HS-27A (cell line): ENCODE data around the gene LEFTY1.

Experiments
- DNase-seq: peaks from one replicate; pipeline ENCODE4 v3.0.0-alpha.2; 2012; ENCODE audit warnings: low read depth, missing footprints

Gene LEFTY1

GRCh38 chr1:225915538-225915991, 26.6 kb upstream of the LEFTY1 start:
- DNase-seq = no peak

- DNase-seq = no peak
These were observed 26.0 kb upstream of the LEFTY1 start for GRCh38 chr1:225914947-225915346.

- no peak for DNase-seq
These were observed 25.4 kb upstream of the LEFTY1 start for GRCh38 chr1:225914391-225914790.

DNA sequence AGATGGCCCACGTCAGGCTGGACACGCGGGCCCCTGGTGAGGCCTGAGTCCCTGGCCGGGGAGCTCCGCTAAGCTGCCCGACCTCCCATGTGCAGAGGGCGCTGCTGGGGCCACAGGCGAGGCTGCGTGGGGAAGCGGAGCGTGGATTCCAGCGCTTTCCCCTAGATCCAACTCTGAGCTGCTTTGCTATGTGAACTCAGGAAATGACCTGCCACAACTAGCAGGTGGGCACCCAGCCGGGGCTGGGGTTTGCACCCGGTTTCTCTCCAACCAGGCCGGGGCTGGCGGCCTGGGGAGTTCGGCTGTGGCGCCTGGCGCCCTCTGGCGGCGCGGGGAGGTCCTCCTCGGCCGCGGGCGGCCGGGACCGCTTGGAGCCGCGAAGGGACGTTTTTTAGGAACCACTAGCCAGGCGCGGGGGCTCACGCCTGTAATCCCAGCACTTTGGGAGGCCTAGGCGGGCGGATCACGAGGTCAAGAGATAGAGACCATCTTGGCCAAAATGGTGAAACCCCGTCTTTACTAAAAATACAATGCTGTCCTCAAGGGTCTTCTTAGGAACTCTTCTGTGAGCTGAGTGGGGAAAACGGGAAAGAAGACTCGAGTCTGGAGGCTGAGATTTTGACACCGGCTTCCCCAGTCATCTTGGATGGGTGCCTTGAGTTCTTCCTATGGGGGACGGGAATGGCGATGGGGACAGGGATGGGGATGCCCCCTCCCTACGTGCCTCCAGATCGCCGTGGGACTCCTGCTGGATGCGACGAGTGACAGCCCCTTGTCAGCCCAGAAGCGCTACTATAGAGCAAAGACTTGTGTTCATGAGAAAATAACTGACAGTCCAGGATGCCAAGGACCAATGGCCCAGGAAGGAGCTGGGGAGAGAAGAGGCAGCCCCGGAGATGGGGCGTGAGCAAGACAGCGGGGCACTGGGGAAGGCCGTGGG, 22.5 kb upstream of the LEFTY1 start:
- DNase-seq = no peak

- DNase-seq = no peak
These were observed 20.5 kb upstream of the LEFTY1 start for GRCh38 chr1:225909477-225909876.

DNA sequence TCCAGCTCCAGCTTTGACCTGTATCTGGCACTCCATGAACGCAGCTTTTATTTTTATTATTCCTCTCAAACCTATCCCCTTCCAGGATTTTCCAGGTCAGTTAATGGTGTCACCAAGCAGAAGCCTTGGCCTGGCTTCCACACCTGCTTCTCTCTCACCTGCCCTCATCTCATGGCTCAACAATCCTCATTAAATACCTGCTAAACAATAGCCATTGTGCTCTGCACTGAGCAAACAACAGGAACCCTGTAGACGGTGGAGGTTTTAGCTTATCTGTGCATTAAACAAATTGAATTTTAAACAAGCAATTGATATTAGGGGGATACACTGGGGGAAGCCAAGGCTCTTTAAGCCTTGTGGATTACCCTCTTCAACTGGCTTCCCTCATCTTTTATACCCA, 19.8 kb upstream of the LEFTY1 start:
- DNase-seq = no peak

DNA sequence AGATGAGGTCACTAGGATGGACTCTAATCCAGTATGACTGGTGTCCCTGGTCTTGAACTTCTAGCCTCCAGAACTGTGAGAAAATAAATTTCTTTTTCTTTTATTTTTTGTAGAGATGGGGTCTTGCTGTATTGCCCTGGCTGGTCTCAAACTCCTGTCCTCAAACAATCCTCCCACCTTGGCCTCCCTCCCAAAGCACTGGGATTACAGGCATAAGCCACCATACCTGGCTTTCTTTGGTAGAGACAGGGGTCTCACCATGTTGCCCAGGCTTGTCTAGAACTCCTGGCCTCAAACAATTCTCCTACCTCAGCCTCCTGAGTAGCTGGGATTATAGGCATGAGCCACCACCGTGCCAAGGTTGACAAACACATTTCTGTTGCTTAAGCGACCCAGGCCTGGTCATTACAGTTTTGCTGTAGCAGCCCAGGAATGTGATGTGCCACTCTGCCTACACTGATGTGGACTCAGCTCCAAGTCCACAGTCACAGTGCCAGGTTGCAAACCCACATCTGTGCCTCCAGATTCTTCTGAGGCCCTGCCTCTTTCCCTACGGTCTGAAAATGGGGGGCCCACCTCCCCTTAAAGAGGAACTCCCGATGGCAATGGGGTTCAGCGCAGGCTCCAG, 19.2 kb upstream of the LEFTY1 start:
- DNase-seq = no peak

DNA sequence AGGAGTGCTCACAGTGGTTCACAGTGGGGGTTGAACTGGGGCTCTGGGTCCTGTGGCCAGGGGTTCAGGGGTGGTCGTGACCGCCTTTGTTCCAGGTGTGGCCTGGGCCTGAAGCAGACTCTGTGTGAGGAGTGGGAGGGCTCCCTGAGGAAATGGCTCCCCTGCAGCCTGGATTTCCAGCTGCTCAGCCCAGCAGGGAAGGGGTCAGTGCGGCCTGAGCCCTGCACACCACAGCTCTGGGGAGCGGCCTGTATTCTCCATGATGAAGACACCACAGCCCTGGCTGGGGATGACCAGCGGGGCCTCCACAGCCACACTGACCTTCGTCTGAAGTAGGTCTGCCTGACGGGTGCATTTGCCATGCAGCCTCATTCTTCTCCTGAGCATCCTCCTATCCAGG, 18.4 kb upstream of the LEFTY1 start:
- DNase-seq = no peak

DNA sequence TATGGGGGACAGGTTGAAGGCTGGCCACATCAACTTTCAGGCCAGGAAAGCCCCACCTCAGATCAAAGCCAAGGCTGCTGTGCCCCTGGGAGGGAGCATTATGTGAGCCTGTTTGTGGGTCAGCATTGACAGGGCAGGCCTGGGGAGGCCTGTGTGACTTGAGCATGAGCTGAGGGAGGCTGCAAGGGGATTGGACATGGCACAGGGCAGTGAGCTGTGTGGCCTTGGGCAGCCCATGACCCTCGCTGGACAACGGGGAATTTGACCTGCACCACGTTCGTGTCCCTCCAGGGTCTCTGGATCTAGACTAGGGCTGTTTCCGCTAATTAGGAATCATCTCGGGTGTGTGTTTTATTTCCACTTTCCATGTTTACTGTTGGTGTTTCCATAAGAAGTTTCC, 17.5 kb upstream of the LEFTY1 start:
- no peak for DNase-seq

- DNase-seq = no peak
These were observed 14.7 kb upstream of the LEFTY1 start for GRCh38 chr1:225903623-225904022.

DNA sequence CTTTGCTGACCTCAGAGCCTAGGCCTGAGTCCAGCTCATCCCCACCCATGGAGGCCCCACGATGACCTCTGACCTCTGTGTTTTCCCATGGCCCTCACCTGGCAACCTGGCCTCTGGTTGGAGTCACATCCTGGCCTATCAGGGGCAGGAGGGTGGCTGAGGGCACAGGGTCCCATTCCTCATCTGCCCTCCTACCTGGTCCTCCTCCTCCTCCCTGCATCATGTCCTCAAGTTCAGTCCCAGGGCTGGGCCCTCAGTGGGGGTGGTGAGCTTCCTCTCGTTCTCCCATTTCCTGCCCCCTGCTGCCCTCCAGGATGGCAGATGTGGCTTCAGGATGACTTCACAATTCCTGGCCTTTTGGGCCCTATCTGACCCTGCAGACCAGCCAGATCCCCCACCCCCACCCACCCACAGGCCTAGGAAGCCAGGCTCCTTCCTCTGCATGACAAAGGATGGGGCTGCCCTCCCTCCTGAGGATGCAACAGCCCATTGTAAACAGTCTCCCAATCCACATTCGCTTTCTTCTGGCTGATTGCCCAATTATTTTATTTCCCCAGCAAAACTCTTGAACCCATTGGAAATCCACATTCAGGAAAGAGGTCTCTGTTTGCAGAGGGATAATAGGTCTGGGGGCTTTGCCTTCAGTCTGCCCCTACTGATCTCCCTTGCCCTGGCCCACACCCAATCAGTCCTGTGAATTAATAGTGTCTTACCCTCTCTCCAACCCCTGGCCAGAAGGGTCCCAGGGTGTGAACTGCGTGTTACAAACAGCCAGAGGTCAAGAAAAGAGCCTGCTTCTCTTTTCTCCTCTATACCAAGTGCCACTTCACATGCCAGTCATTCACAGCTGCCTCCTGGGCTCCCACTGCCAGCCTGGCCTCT, 10.3 kb upstream of the LEFTY1 start:
- DNase-seq = no peak

DNA sequence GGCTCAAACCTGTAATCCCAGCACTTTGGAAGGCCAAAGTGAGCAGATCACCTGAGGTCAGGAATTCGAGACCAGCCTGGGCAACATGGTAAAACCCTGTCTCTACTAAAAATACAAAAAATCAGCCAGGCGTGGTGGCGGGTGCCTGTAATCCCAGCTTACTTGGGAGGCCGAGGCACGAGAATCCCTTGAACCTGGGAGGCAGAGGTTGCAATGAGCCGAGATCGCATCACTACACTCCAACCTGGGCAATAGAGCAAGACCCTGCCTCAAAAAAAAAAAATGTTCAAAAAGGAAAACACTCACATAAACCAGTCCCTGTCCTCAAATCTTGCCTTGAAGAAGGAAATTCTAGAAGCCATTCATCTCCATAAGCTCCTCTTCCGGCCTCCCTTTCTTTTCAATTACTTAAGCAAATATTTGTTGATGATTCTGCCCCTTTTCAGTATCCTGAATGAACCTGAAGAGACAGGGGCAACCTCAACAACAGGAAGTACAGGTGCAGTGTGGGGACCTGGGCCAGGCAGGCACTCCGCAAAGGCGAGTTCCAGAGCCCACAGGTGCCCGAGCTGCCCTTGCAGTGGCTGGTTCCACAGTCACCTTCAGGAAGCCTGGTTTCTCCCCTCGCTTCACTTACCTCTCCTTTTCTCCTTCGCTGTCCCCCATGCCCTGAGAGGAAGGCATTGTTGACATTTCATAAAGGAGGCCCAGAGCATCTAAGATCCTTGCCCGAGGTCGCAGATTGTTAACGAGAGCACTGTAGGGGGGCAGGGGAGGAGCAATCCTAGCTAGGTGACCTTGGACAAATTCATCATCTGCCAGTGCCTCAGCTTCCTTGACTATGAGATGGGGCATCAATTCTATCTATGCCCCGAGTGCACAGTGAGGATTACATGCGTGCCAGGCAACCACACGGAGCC, 8.9 kb upstream of the LEFTY1 start:
- no peak for DNase-seq

- DNase-seq = no peak
These were observed 8.1 kb upstream of the LEFTY1 start for GRCh38 chr1:225896937-225897549.

- DNase-seq = no peak
These were observed 7.5 kb upstream of the LEFTY1 start for GRCh38 chr1:225896494-225896893.

GRCh38 chr1:225892307-225892706, 3.4 kb upstream of the LEFTY1 start:
- no peak for DNase-seq

- no peak for DNase-seq
These were observed 2.5 kb upstream of the LEFTY1 start for GRCh38 chr1:225891229-225891972.

DNA sequence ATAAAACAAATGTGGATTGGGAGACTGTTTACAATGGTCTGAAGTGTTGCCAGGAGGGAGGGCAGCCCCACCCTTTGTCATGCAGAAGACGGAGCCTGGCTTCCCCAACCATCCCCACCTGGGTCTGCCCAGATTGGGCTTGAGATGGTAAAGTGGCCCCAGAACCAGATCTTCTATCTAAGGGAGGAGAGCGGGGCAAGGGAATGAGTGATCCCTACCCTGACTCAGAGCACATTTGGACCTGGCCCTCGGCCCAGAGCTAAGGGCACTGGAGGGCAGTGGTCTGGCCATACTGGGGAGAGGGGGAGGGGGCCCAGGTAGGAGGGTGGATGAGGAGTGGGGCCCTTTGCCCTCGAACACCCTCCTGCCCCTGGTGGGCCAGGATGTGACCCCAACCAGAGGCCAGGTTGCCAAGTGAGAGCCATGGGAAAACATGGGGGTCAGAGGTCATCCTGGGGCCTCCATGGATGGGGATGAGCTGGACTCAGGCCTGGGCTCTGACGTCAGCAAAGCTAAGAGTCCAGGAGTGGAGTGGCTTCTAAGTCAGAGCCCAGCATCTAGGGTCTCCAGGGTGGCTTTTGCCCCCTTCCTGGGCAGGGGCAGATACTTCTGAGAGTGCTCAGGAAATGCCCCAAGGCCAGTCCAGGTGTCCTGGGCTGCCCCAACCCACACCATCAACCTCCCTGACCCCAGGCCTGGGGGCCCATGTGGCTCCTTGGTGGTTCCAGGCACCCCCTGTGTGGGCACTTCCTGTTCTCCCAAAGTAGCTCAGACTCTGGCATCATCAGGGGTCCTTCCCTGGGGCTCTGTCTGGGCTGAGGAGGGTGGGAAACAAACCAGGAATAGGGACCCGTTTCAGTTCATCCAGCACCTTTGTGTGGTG, 1.6 kb upstream of the LEFTY1 start:
- no peak for DNase-seq

DNA sequence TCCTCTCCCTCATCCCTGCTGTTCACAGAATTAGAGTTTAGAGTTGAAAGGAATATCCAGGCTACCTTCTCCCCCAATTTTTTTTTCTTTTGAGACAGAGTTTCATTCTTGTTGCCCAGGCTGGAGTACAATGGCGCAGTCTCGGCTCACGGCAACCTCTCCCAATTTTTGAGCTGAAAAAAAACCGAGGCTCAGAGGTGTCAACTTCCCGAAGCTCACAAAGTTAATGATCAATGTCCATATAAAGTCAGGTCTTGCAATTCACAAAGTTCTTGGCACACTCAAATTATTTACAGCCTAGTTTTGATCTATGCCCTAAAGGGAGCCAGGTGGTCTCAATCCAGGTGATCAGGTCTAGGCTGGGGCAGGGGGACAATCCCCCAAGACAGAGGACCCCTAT, 797 bp upstream of the LEFTY1 start:
- no peak for DNase-seq

- DNase-seq = no peak
These were observed 553 bp downstream of the LEFTY1 start for GRCh38 chr1:225888289-225888897.
